HG03439 (cell line): ENCODE measurements around the gene NXF1.

Experiments used
- ATAC-seq: cut with Tn5 transposase; IDR thresholded peaks from one replicate; pipeline ENCODE4 v1.9.1; 2021; ENCODE audit warnings: mild to moderate bottlenecking, moderate library complexity; ENCODE audit not compliant: unreplicated experiment

NXF1 gene

GRCh38 chr11:62747475-62748160 is 57.6 kb downstream of the NXF1 start:
- ATAC-seq, result no peak
